Panc1 (cell line): ENCODE results near the gene NUDT3.

Experiments used
- CTCF ChIP-seq: fragments of 450-650 bp; IDR thresholded peaks from 2 replicates; pipeline ENCODE4 v1.5.1; 2017; ENCODE audit warnings: mild to moderate bottlenecking
- POLR2AphosphoS5 ChIP-seq: IDR thresholded peaks from 2 replicates; pipeline ENCODE4 v1.6.1; 2012; ENCODE audit warnings: mild to moderate bottlenecking, low read depth, low read length, moderate library complexity
- SIN3A ChIP-seq: IDR thresholded peaks from 2 replicates; pipeline ENCODE4 v1.6.1; 2012; ENCODE audit warnings: low read depth, mild to moderate bottlenecking, low read length, moderate library complexity, borderline replicate concordance; ENCODE audit not compliant: insufficient read depth

- TF ChIP-seq CTCF (no peak), POLR2AphosphoS5 (no peak), SIN3A (no peak)
Observed at GRCh38 chr6:34362176-34362575, 30.3 kb downstream of the NUDT3 start.
